ENCODE results near the gene USP32. TPM values are rescaled to one million over a fixed set of nuclear protein-coding genes. Genes with fewer than 3 reads are reported as not detected.

Gene USP32
- total and polyA plus RNA-seq, 2 of the 8 experiments (the other 6 are each of a cell fraction or from before 2014, with no cell fraction given), result 29.6 to 112 TPM

- H3K4ac ChIP-seq (replicated peaks; ENCODE audit: insufficient read length, low read depth, low read length), result no peak overlapping the region
- H4K91ac ChIP-seq (replicated peaks; ENCODE audit: insufficient read length, low read length), result no peak overlapping the region
- no peak overlapping the region for H2BK120ac ChIP-seq (replicated peaks; ENCODE audit: low read depth, low read length)
- H2BK5ac ChIP-seq (ENCODE audit: low read depth, low read length), result no peak overlapping the region
- H3K9me3 ChIP-seq (ENCODE audit: insufficient read depth in 2 of 2, low read depth in 1 of 2, low read length in 1 of 2), result no peaks in the 10 kb centered on the region
- no peaks in the 10 kb centered on the region for H3K27me3 ChIP-seq (replicated peaks in 1 of 4; ENCODE audit: control insufficient read depth in 3 of 4, extremely low read depth in 1 of 4, insufficient read depth in 3 of 4, low read length in 3 of 4)
- H3K27ac ChIP-seq (ENCODE audit: low read depth, low read length), result no peak overlapping the region
- POLR2A ChIA-PET (ENCODE audit: partially characterized antibody), result interaction anchor here (0.6 kb wide), 1 partner anchor 522 kb away, joined by 3 read pairs; no protein-coding TSS in a partner anchor
- FAIRE-seq, result no peak
- no peak overlapping the region for H3K23ac ChIP-seq (ENCODE audit: insufficient read length)
- H4K5ac ChIP-seq (ENCODE audit: insufficient read length, low read depth, low read length), result no peak overlapping the region
- H3K4me1 ChIP-seq (replicated peaks in 1 of 4; ENCODE audit: control insufficient read depth in 3 of 4, insufficient read depth in 4 of 4, low read length in 3 of 4), result peaks cover 0 to 4% (median 0%) of the 10 kb centered on the region in 4 experiments; a peak in 1 of 7 replicates
- no peak overlapping the region for H3K4me2 ChIP-seq (ENCODE audit: insufficient read depth in 1 of 2, low read depth in 2 of 2, low read length in 2 of 2)
- WGBS, 2 experiments (ENCODE audit: extremely low coverage in 1 of 2, insufficient coverage in 1 of 2, insufficient read length in 1 of 2, insufficient replicate concordance in 2 of 2, low coverage in 1 of 2, low lambda C conversion rate in 2 of 2, missing lambda C conversion rate in 1 of 2), result 94% methylated on average over 2 of the region's 2 CpGs; no CpG with 5 or more reads in 1 of the 2 experiments
- no peaks in the 10 kb centered on the region for H3K23me2 ChIP-seq (ENCODE audit: low read depth, low read length)
- no peak overlapping the region for H3K56ac ChIP-seq (replicated peaks; ENCODE audit: insufficient read length, low read depth, low read length)
- no peak overlapping the region for H3K9ac ChIP-seq (replicated peaks in 1 of 4; ENCODE audit: extremely low read depth in 1 of 4, low read depth in 3 of 4, low read length in 3 of 4)
- H3K79me1 ChIP-seq (ENCODE audit: low read depth, low read length), result no peaks in the 10 kb centered on the region; the same call in 1 of the 2 replicates
- H3K79me2 ChIP-seq (ENCODE audit: control insufficient read depth in 1 of 2, insufficient read depth in 2 of 2, low read length in 2 of 2), result peaks cover 0 to 84% of the 10 kb centered on the region in 2 experiments; a peak in 2 of 4 replicates
- DNase-seq (ENCODE audit: low read depth in 1 of 2, low spot score in 2 of 2), result no peak
- no peak overlapping the region for H2BK15ac ChIP-seq (ENCODE audit: low read length)
- H3K4me3 ChIP-seq (ENCODE audit: extremely low read depth in 1 of 4, insufficient read depth in 2 of 4, low read depth in 3 of 4, low read length in 4 of 4), result no peak overlapping the region
- no peak overlapping the region for H3K14ac ChIP-seq (ENCODE audit: insufficient read length)
- CTCF ChIA-PET (ENCODE audit: partially characterized antibody), result interaction anchor here (1.4 kb wide), 1 partner anchor 19 kb away, joined by 4 read pairs; no protein-coding TSS in a partner anchor
- no peak overlapping the region for H3K18ac ChIP-seq (ENCODE audit: extremely low read depth, low read length)
- H2BK20ac ChIP-seq (ENCODE audit: low read length), result no peak overlapping the region
- H4K20me1 ChIP-seq (replicated peaks in 1 of 2; ENCODE audit: control insufficient read depth in 1 of 2, insufficient read depth in 2 of 2, low read length in 2 of 2), result peaks cover 2% of the 10 kb centered on the region in 2 experiments
- H4K8ac ChIP-seq (ENCODE audit: extremely low read depth, insufficient read depth, low read length), result no peak overlapping the region
- H2AFZ ChIP-seq (ENCODE audit: low read length), result no peak overlapping the region
- H2AK5ac ChIP-seq (ENCODE audit: low read depth, low read length), result no peak overlapping the region
- H3K36me3 ChIP-seq (ENCODE audit: control insufficient read depth in 2 of 4, insufficient read depth in 4 of 4, low read length in 3 of 4), result peaks cover 0 to 6% (median 0%) of the 10 kb centered on the region in 4 experiments; a peak in 1 of 8 replicates
- no peak overlapping the region for H2BK12ac ChIP-seq (ENCODE audit: low read depth, low read length)
- TF ChIP-seq CHD1 (IDR thresholded peaks at IDR 0.05; ENCODE audit: low read depth, low read length), result no peak
- no peak for TF ChIP-seq GTF2F1 (IDR thresholded peaks at IDR 0.05; ENCODE audit: borderline replicate concordance, low read depth, low read length)
- TF ChIP-seq ZNF274 (IDR thresholded peaks at IDR 0.05; ENCODE audit: borderline replicate concordance, extremely low read depth, low read length), result no peak
- TF ChIP-seq POU5F1 (IDR thresholded peaks at IDR 0.05; ENCODE audit: low read depth, low read length), result no peak
- no peak for TF ChIP-seq ATF3 (IDR thresholded peaks at IDR 0.05; ENCODE audit: insufficient read depth, low read depth, low read length)
- no peak for TF ChIP-seq PHF8 (conservative IDR thresholded peaks at IDR 0.05; ENCODE audit: low read depth, low read length)
- no peak for TF ChIP-seq ASH2L (IDR thresholded peaks at IDR 0.05; ENCODE audit: low read length)
- TF ChIP-seq SP4 (IDR thresholded peaks at IDR 0.05; ENCODE audit: low read length), result no peak
- no peak for TF ChIP-seq YY1 (IDR thresholded peaks at IDR 0.05; ENCODE audit: low read depth, low read length)
- no peak for TF ChIP-seq RFX5 (IDR thresholded peaks at IDR 0.05; ENCODE audit: borderline replicate concordance, low read depth, low read length)
- no peak for TF ChIP-seq GABPA (IDR thresholded peaks at IDR 0.05; ENCODE audit: borderline replicate concordance, insufficient read depth, low read length)
- no peak for TF ChIP-seq TCF12 (IDR thresholded peaks at IDR 0.05; ENCODE audit: low read depth, low read length)
- TF ChIP-seq KDM4A (IDR thresholded peaks at IDR 0.05; ENCODE audit: low read depth, low read length, severe bottlenecking), result no peak
- TF ChIP-seq RNF2 (IDR thresholded peaks at IDR 0.05; ENCODE audit: borderline replicate concordance, low read depth, low read length, missing control alignments, poor library complexity, severe bottlenecking), result no peak
Observed at GRCh38 chr17:60335289-60335688, 56.6 kb downstream of the USP32 start.
